Activated naive CD4-positive, alpha-beta T cell treated with anti-CD3 and anti-CD28 coated beads, Interleukin-2, amount 50 U/mL, for 72 hours (primary cell): ENCODE data around the gene ACKR4. TPM values are rescaled to one million over a fixed set of nuclear protein-coding genes. Genes with fewer than 3 reads are reported as not detected.
"Not testable (repeated sequence)": the region's sequence is repeated elsewhere in the genome, so short reads cannot be mapped to it uniquely, and the experiment has no call there.

Experiments used
- ATAC-seq, 2 donors: fragments of 150-1000 bp; cut with Tn5 transposase; 2 replicates each; pipeline ENCODE4 v1.10.0; 2021; ENCODE audit warnings: mild to moderate bottlenecking in 2 of 2, moderate library complexity in 2 of 2
- DNase-seq, 2 donors: peaks; one replicate each; pipeline ENCODE4 v3.0.0; 2021 to 2022; ENCODE audit warnings: low spot score in 2 of 2
- H3K27ac Mint-ChIP-seq, 2 donors: one replicate each; pipeline ENCODE4 v1.8.0; 2022; ENCODE audit warnings: mild to moderate bottlenecking in 2 of 2, mixed read lengths in 2 of 2
- H3K36me3 Mint-ChIP-seq, 2 donors: one replicate each; pipeline ENCODE4 v1.8.0; 2022; ENCODE audit warnings: mixed read lengths in 2 of 2
- H3K9me3 Mint-ChIP-seq, 2 donors: one replicate each; pipeline ENCODE4 v1.8.0; 2022; ENCODE audit warnings: mixed read lengths in 2 of 2
- total RNA-seq, 2 donors: library from RNA; stranded (reverse); gene quantifications; one replicate each; pipeline ENCODE4 v1.2.3, GENCODE V29; 2022

The ACKR4 gene
- total RNA-seq, 2 donors from 2014 or later = 0.51 to 1.2 TPM

- DNase-seq (no peak), ATAC-seq (no peak)
- H3K36me3 Mint-ChIP-seq = peaks cover 12% of the 10 kb centered on the region in 2 donors
- peaks cover 1% of the 10 kb centered on the region in 2 donors for H3K9me3 Mint-ChIP-seq
- H3K27ac Mint-ChIP-seq = no peak overlapping the region
Measured at GRCh38 chr3:132622761-132623160, 25.7 kb downstream of the ACKR4 start.

- DNase-seq (no peak), ATAC-seq (no peak)
- Mint-ChIP-seq H3K27ac (no peak overlapping the region), H3K36me3 (peaks cover 10 to 11% of the 10 kb centered on the region in 2 donors), H3K9me3 (no peaks in the 10 kb centered on the region)
Measured at GRCh38 chr3:132623646-132624045, 26.6 kb downstream of the ACKR4 start.

DNA sequence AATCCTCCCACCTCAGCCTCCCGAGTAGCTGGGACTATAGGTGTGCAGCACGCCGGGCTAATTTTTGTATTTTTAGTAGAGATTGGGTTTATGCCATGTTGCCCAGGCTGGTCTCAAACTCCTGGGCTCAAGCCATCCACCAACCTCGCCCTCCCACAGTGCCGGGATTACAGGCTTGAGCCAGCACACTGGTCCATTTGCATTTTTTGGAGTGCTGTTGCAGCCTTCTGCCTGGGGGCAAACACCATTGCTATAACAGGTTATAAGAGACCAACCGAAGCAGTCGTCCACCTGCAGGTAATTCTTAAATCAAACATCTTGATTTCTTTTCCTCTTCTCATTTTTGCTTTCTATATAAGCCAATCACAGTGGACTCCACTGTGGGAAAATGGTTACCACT, 27.7 kb downstream of the ACKR4 start:
- H3K9me3 Mint-ChIP-seq = no peaks in the 10 kb centered on the region
- H3K27ac Mint-ChIP-seq = no peak overlapping the region
- no peak for ATAC-seq
- DNase-seq = no peak
- peaks cover 10 to 11% of the 10 kb centered on the region in 2 donors for H3K36me3 Mint-ChIP-seq

- Mint-ChIP-seq H3K9me3 (no peaks in the 10 kb centered on the region), H3K27ac (peak overlapping the region in 1 of 2 donors; percentile 74), H3K36me3 (peaks cover 7 to 11% of the 10 kb centered on the region in 2 donors)
- DNase-seq = no peak
- ATAC-seq = no peak
Measured at GRCh38 chr3:132625613-132626012, 28.5 kb downstream of the ACKR4 start.

DNA sequence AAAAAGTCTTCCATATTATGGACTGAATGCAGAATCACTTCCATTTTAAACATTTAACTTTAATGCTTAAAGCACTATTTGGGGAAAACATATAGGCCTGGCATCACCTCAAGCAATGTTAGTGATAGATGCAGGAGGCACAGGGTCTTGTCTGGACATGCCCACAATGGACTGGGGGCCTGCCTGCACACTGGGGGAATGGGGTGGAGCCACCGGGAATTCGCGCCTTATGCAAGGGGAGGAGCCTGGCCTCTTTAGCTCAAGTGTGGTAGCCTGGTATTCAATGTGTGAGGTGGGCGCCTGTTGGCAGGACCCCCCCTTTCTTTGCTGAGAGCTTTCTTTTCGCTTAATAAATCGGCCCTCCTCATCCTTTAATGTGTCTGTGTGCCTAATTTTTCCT, 29.9 kb downstream of the ACKR4 start:
- ATAC-seq = no peak
- peaks cover 0 to 11% of the 10 kb centered on the region in 2 donors for H3K36me3 Mint-ChIP-seq
- DNase-seq = no peak
- H3K9me3 Mint-ChIP-seq = no peaks in the 10 kb centered on the region
- H3K27ac Mint-ChIP-seq = peak overlapping the region; percentile 34 to 74

DNA sequence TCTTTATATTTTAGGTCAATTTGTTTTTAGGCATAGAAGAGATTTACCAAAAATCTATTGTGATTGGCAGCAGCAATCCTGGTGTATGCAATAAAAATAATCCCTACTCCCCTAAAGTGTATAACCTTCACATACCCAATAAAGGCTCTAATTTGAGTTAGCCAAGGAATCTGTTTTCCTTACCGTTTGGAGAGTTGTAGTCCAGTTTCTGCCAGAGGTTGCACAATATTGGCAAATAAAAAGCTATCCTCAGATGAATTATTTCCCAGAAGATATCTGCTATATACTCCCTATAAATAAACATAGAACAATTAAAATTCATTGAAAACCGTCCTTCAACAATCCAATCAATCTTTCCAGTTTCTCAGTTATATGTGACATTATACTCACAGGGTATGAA, 31.1 kb downstream of the ACKR4 start:
- Mint-ChIP-seq H3K9me3 (no peaks in the 10 kb centered on the region), H3K36me3 (peaks cover 0 to 14% of the 10 kb centered on the region in 2 donors), H3K27ac (no peak overlapping the region)
- DNase-seq = no peak
- ATAC-seq = no peak

GRCh38 chr3:132629928-132630327, 32.9 kb downstream of the ACKR4 start:
- ATAC-seq (no peak), DNase-seq (no peak)
- H3K9me3 Mint-ChIP-seq = no peaks in the 10 kb centered on the region
- peaks cover 0 to 18% of the 10 kb centered on the region in 2 donors for H3K36me3 Mint-ChIP-seq
- H3K27ac Mint-ChIP-seq = peak overlapping the region in 1 of 2 donors; percentile 47

DNA sequence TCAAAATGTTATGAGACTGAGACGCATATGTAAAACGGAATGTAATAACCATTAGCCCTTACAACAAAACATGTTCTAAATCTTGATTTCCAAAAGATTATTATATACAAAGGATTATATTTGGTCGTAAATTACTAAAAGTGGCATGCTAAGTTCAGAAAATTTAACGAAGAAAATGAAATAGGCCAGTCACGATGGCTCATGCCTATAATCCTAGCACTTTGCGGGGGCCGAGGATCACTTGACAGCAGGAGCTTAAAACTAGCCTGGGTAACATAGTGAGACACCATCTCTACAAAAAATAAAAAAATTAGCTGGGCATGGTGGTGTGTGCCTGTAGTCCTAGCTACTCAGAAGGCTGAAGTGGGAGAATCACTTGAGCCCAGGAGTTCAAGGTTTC, 33.5 kb downstream of the ACKR4 start:
- Mint-ChIP-seq H3K9me3 (no peaks in the 10 kb centered on the region), H3K36me3 (peaks cover 0 to 18% of the 10 kb centered on the region in 2 donors), H3K27ac (no peak overlapping the region)
- no peak for DNase-seq
- ATAC-seq = no peak

GRCh38 chr3:132635052-132635451, 38.0 kb downstream of the ACKR4 start:
- peaks cover 5 to 7% of the 10 kb centered on the region in 2 donors for H3K36me3 Mint-ChIP-seq
- ATAC-seq (no peak), DNase-seq (no peak)
- H3K27ac Mint-ChIP-seq = no peak overlapping the region
- no peaks in the 10 kb centered on the region for H3K9me3 Mint-ChIP-seq

GRCh38 chr3:132637590-132637989, 40.5 kb downstream of the ACKR4 start:
- ATAC-seq = no peak
- Mint-ChIP-seq H3K36me3 (peaks cover 5 to 7% of the 10 kb centered on the region in 2 donors), H3K27ac (no peak overlapping the region), H3K9me3 (no peaks in the 10 kb centered on the region)
- DNase-seq = no peak

- no peak overlapping the region for H3K27ac Mint-ChIP-seq
- peaks cover 0 to 5% of the 10 kb centered on the region in 2 donors for H3K36me3 Mint-ChIP-seq
- H3K9me3 Mint-ChIP-seq = no peaks in the 10 kb centered on the region
- no peak for DNase-seq
- no peak for ATAC-seq
Measured at GRCh38 chr3:132638706-132639105, 41.6 kb downstream of the ACKR4 start.

DNA sequence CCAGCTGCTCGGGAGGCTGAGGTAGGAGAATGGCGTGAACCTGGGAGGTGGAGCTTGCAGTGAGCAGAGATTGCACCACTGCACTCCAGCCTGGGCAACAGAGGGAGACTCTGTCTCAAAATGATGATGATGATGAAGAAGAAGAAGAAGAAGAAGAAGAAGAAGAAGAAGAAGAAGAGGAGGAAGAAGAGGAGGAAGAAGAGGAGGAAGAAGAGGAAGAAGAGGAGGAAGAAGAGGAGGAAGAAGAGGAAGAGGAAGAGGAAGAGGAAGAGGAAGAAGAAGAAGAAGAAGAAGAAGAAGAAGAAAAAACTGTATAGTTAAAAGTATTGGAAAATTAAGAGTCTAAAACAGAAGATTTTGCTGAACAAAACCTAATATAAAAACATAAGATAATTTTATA, 44.4 kb downstream of the ACKR4 start:
- DNase-seq, H3K9me3 Mint-ChIP-seq, ATAC-seq, H3K27ac Mint-ChIP-seq, H3K36me3 Mint-ChIP-seq: not testable (repeated sequence)

DNA sequence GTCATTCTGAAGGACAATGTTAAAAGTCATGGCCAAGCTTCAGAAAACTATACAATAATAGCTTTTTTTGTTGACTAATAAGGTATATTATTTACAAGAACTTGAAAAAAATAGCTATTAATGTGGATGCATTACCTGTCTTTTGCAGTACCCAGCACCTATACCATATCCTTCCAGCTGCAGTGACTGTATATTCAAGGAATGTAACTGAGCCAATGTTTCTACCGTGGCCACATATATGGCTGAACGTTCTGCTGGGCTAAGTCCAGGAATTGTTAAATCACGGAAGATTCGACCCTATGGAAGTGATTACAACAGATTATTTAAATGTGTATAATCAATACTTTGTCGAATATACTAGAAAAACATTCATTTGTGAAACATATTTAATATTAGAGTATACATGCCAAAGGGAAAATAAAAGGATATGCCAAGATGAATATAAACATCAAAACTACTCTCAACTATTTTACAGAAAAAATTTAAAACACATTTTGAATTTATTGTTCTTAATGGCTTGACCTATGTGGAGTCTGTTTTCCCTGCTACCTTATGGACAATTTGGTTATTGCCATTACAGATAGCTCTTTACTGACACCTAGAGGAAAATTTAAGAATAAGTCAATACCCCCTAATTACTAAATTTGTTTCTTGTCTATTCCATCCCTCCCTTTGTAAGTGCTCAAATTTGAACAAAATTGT, 44.9 kb downstream of the ACKR4 start:
- H3K27ac Mint-ChIP-seq = no peak overlapping the region
- no peaks in the 10 kb centered on the region for H3K36me3 Mint-ChIP-seq
- H3K9me3 Mint-ChIP-seq = no peaks in the 10 kb centered on the region
- DNase-seq = no peak
- ATAC-seq = peak in 1 of 2 donors; percentile 48

DNA sequence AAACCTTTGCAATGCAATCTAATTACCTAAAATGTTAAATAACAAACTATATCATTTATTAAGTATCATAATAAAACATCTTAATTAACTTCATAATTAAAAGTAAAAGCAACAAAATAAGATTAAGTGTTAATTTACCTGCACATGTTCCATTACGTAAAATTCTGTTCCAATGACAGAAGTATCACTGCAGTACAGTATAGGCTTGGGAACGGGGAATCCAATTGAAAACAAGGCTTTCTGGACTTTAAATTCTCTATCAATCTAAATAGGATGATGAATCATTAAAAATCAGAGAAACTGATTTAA, 45.4 kb downstream of the ACKR4 start:
- no peak for ATAC-seq
- no peak for DNase-seq
- Mint-ChIP-seq H3K9me3 (no peaks in the 10 kb centered on the region), H3K36me3 (no peaks in the 10 kb centered on the region), H3K27ac (no peak overlapping the region)

DNA sequence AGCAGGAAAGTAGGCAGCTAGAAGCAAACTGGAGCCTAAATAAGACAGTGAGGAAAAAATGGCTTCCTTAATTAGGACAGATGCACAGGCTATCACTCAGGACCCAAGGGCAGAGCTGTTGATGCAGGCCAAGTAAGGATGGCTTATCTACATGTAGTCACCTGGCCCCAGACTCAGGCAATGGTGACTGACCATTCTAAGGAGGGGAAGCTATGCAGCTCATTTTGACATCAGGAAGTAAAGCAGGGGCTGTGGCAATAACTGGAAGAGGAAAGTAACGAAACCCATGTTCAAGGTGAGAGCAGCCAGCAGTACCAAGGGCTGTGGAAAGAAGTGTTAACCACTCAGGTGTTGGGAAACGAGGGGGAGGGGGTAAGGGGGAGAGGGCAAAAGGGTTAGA, 46.3 kb downstream of the ACKR4 start:
- Mint-ChIP-seq H3K27ac (peak overlapping the region; percentile 5 to 69), H3K9me3 (no peaks in the 10 kb centered on the region), H3K36me3 (no peaks in the 10 kb centered on the region)
- DNase-seq (no peak), ATAC-seq (peak in 1 of 2 donors; percentile 14)

DNA sequence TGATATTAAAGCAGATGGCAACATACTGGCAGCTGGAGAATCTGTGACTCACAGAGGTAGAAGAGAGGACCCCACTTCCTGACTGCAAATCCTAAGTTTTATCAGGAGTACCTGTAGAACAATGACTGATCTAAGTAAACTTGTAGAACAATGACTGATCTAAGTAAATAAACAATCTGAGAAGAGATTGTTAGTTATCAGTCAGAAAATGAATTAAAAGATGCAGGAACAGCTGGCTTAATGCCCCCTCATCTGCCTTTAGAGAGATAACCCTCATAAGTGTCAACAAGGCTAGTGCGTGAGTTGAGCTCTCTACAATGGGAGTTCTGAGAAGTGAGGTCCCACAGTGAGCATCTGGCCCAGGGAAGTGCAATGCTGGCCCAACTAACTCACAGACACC, 48.0 kb downstream of the ACKR4 start:
- no peak for DNase-seq
- Mint-ChIP-seq H3K9me3 (no peaks in the 10 kb centered on the region), H3K36me3 (no peaks in the 10 kb centered on the region), H3K27ac (no peak overlapping the region)
- ATAC-seq = peak in 1 of 2 donors; percentile 13

GRCh38 chr3:132650153-132650552, 53.1 kb downstream of the ACKR4 start:
- ATAC-seq = peak in 1 of 2 donors; percentile 61
- H3K9me3 Mint-ChIP-seq = no peaks in the 10 kb centered on the region
- no peaks in the 10 kb centered on the region for H3K36me3 Mint-ChIP-seq
- H3K27ac Mint-ChIP-seq = no peak overlapping the region
- DNase-seq = no peak
